Panc1 (cell line): ENCODE results near the gene ATRNL1.

Experiments used
- POLR2AphosphoS5 ChIP-seq: IDR thresholded peaks from 2 replicates; pipeline ENCODE4 v1.6.1; 2012; ENCODE audit warnings: mild to moderate bottlenecking, low read depth, low read length, moderate library complexity
- TF ChIP-seq, protein P1 (sequence below): fragments of 450-650 bp; IDR thresholded peaks from 2 replicates; pipeline ENCODE4 v1.5.1; 2017; ENCODE audit warnings: mild to moderate bottlenecking

DNA sequence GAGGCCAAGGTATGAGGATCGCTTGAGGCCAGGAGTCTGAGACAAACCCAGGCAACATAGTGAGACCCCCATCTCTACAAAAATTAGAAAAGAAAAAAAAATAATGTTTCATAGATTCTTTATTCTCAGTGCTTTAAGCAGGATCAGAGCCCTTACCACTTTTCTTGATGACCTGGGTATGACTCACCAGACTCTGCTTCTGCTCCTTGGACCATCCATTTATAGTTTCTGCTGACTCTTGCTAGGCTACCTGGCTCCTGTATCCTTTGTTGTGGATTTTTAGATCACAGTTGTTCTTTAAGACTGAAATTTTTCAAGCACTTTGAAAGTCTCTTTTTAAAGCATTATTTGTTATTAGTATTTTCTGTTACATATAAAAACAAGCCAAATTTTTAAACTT, 768.7 kb downstream of the ATRNL1 start:
- TF ChIP-seq, protein P1, sequence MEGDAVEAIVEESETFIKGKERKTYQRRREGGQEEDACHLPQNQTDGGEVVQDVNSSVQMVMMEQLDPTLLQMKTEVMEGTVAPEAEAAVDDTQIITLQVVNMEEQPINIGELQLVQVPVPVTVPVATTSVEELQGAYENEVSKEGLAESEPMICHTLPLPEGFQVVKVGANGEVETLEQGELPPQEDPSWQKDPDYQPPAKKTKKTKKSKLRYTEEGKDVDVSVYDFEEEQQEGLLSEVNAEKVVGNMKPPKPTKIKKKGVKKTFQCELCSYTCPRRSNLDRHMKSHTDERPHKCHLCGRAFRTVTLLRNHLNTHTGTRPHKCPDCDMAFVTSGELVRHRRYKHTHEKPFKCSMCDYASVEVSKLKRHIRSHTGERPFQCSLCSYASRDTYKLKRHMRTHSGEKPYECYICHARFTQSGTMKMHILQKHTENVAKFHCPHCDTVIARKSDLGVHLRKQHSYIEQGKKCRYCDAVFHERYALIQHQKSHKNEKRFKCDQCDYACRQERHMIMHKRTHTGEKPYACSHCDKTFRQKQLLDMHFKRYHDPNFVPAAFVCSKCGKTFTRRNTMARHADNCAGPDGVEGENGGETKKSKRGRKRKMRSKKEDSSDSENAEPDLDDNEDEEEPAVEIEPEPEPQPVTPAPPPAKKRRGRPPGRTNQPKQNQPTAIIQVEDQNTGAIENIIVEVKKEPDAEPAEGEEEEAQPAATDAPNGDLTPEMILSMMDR, result no peak
- no peak for TF ChIP-seq POLR2AphosphoS5
